ENCODE data around the gene PDE1C. TPM values are rescaled to one million over a fixed set of nuclear protein-coding genes. Genes with fewer than 3 reads are reported as not detected.
A peak's percentile ranks its signal among the peaks of the same experiment; 100 is the strongest.

The PDE1C gene
- total RNA-seq, 2 donors from 2014 or later = 0.26 to 0.60 TPM

GRCh38 chr7:32044739-32045138 lies 25.5 kb downstream of the PDE1C start:
- Histone ChIP-seq H3K4me3 (ENCODE audit: low read length) (no peak overlapping the region), H3K9me3 (ENCODE audit: control insufficient read depth, low read length) (no peaks in the 10 kb centered on the region), H3K27me3 (ENCODE audit: control insufficient read depth, insufficient read depth, low read length, poor library complexity, severe bottlenecking) (peaks cover 4% of the 10 kb centered on the region), H3K9ac (ENCODE audit: extremely low read depth, low read length, poor library complexity, severe bottlenecking) (no peak overlapping the region), H3K36me3 (ENCODE audit: control insufficient read depth, insufficient read depth, low read length) (no peaks in the 10 kb centered on the region), H3K4me1 (ENCODE audit: control insufficient read depth, insufficient read depth, low read length) (no peaks in the 10 kb centered on the region), H3K27ac (ENCODE audit: low read depth, low read length) (no peak overlapping the region)
- peaks cover 7% of the 10 kb centered on the region for H3K4me1 Mint-ChIP-seq
- H3K27ac Mint-ChIP-seq = no peak overlapping the region
- TF ChIP-seq CTCF (conservative IDR thresholded peaks at IDR 0.05) = no peak
- H3K27me3 Mint-ChIP-seq (ENCODE audit: insufficient read depth) = peaks cover 13% of the 10 kb centered on the region
- H3K4me3 Mint-ChIP-seq = no peak overlapping the region
- DNase-seq = no peak
- WGBS, 2 experiments (ENCODE audit: insufficient coverage in 1 of 2, insufficient read length in 1 of 2) = 76 to 88% methylated on average over 2 of the region's 3 CpGs
- H3K36me3 Mint-ChIP-seq (ENCODE audit: low read depth) = no peaks in the 10 kb centered on the region
- H3K9me3 Mint-ChIP-seq = no peaks in the 10 kb centered on the region

GRCh38 chr7:32043688-32044087 lies 26.5 kb downstream of the PDE1C start:
- no peak overlapping the region for H3K27ac Mint-ChIP-seq
- H3K4me1 ChIP-seq (ENCODE audit: control insufficient read depth, insufficient read depth, low read length) = peaks cover 3% of the 10 kb centered on the region
- no peaks in the 10 kb centered on the region for H3K9me3 ChIP-seq (ENCODE audit: control insufficient read depth, low read length)
- TF ChIP-seq CTCF (conservative IDR thresholded peaks at IDR 0.05) = no peak
- H3K27me3 ChIP-seq (ENCODE audit: control insufficient read depth, insufficient read depth, low read length, poor library complexity, severe bottlenecking) = peaks cover 4% of the 10 kb centered on the region
- 89 to 100% methylated on average over 1 to 3 of the region's 3 CpGs for WGBS, 2 experiments (ENCODE audit: insufficient coverage in 1 of 2, insufficient read length in 1 of 2)
- H3K4me3 ChIP-seq (ENCODE audit: low read length) = no peak overlapping the region
- no peak overlapping the region for H3K4me3 Mint-ChIP-seq
- DNase-seq = no peak
- H3K9me3 Mint-ChIP-seq = no peaks in the 10 kb centered on the region
- no peaks in the 10 kb centered on the region for H3K36me3 ChIP-seq (ENCODE audit: control insufficient read depth, insufficient read depth, low read length)
- H3K9ac ChIP-seq (ENCODE audit: extremely low read depth, low read length, poor library complexity, severe bottlenecking) = no peak overlapping the region
- peaks cover 17% of the 10 kb centered on the region for H3K4me1 Mint-ChIP-seq
- H3K36me3 Mint-ChIP-seq (ENCODE audit: low read depth) = no peaks in the 10 kb centered on the region
- H3K27me3 Mint-ChIP-seq (ENCODE audit: insufficient read depth) = peaks cover 13% of the 10 kb centered on the region
- H3K27ac ChIP-seq (ENCODE audit: low read depth, low read length) = no peak overlapping the region

- 87 to 95% methylated on average over 3 to 5 of the region's 5 CpGs for WGBS, 2 experiments (ENCODE audit: insufficient coverage in 1 of 2, insufficient read length in 1 of 2)
- peaks cover 13% of the 10 kb centered on the region for H3K27me3 Mint-ChIP-seq (ENCODE audit: insufficient read depth)
- Histone ChIP-seq H3K4me1 (ENCODE audit: control insufficient read depth, insufficient read depth, low read length) (peaks cover 3% of the 10 kb centered on the region), H3K27ac (ENCODE audit: low read depth, low read length) (no peak overlapping the region), H3K9ac (ENCODE audit: extremely low read depth, low read length, poor library complexity, severe bottlenecking) (no peak overlapping the region), H3K4me3 (ENCODE audit: low read length) (no peak overlapping the region), H3K36me3 (ENCODE audit: control insufficient read depth, insufficient read depth, low read length) (no peaks in the 10 kb centered on the region), H3K9me3 (ENCODE audit: control insufficient read depth, low read length) (no peaks in the 10 kb centered on the region), H3K27me3 (ENCODE audit: control insufficient read depth, insufficient read depth, low read length, poor library complexity, severe bottlenecking) (peaks cover 4% of the 10 kb centered on the region)
- TF ChIP-seq CTCF (conservative IDR thresholded peaks at IDR 0.05) = peak; percentile 33
- no peaks in the 10 kb centered on the region for H3K9me3 Mint-ChIP-seq
- no peak overlapping the region for H3K4me3 Mint-ChIP-seq
- DNase-seq = no peak
- H3K36me3 Mint-ChIP-seq (ENCODE audit: low read depth) = no peaks in the 10 kb centered on the region
- H3K27ac Mint-ChIP-seq = no peak overlapping the region
- H3K4me1 Mint-ChIP-seq = peaks cover 24% of the 10 kb centered on the region
Measured at GRCh38 chr7:32042900-32043299, 27.3 kb downstream of the PDE1C start.

All from endodermal cell (in vitro differentiated cells).